Retinal pigment epithelial cell (primary cell): ENCODE data around the gene TPST2.

Experiments used
- DNase-seq: peaks from one replicate; pipeline ENCODE4 v3.0.0-alpha.2; 2010; ENCODE audit warnings: low read depth
- H3K4me3 ChIP-seq: 2 replicates; pipeline ENCODE4 v1.5.1; 2011; ENCODE audit warnings: mild to moderate bottlenecking, low read length, control low read depth, moderate library complexity
- TF ChIP-seq, protein P1 (sequence below): conservative IDR thresholded peaks from 2 replicates; pipeline ENCODE4 v1.5.1; 2011; ENCODE audit warnings: low read depth, low read length, control low read depth, inconsistent platforms

Gene TPST2

DNA sequence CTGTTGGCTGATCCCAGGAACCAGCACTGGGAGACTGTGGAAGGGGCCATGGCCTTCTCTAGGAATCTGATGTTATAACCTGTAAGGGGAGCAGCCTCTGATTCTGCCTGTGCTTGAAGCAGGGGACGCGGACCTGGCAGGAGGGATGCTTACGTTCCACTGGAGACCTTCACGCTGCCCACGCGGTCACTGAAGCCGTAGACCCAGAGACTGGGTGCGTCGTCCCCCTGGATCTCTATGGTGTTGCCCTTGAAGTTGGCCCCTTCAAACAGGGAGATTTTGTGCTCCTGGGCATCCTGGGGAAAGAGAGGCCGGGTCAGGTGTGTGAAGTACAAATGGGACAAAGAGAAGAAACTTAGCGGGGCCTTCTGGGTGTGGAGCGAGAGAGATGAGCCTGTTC is 11.8 kb upstream of the TPST2 start:
- no peak for DNase-seq
- TF ChIP-seq, protein P1, sequence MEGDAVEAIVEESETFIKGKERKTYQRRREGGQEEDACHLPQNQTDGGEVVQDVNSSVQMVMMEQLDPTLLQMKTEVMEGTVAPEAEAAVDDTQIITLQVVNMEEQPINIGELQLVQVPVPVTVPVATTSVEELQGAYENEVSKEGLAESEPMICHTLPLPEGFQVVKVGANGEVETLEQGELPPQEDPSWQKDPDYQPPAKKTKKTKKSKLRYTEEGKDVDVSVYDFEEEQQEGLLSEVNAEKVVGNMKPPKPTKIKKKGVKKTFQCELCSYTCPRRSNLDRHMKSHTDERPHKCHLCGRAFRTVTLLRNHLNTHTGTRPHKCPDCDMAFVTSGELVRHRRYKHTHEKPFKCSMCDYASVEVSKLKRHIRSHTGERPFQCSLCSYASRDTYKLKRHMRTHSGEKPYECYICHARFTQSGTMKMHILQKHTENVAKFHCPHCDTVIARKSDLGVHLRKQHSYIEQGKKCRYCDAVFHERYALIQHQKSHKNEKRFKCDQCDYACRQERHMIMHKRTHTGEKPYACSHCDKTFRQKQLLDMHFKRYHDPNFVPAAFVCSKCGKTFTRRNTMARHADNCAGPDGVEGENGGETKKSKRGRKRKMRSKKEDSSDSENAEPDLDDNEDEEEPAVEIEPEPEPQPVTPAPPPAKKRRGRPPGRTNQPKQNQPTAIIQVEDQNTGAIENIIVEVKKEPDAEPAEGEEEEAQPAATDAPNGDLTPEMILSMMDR: no peak

DNA sequence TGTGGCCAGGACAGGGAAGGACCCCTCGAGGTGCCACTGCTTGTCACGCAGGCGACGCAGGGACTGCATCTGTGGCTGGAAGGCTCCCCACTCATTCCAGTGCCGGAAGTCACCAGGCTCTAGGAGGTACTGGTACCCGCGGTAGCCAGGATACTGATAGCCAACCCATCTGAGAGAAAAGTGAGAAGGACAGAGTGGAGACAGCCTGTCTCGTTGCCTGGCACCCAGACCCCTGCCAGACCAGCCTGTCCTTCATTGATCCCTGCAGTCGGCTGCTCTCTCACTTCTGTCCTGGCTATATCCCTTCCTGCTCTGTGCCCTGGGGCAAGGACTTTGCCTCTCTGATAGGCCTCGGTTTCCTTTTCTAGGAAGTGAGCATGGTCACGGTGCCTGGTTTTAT is 9.6 kb upstream of the TPST2 start:
- no peak for DNase-seq
- H3K4me3 ChIP-seq: no peak overlapping the region
- TF ChIP-seq, protein P1: no peak

More for the DNA sequence above, 11.8 kb upstream of the TPST2 start:
- H3K4me3 ChIP-seq: no peak overlapping the region

- TF ChIP-seq, protein P1: no peak
- H3K4me3 ChIP-seq: no peak overlapping the region
- DNase-seq: no peak
Observed at GRCh38 chr22:26597480-26597879, 7.5 kb upstream of the TPST2 start.

DNA sequence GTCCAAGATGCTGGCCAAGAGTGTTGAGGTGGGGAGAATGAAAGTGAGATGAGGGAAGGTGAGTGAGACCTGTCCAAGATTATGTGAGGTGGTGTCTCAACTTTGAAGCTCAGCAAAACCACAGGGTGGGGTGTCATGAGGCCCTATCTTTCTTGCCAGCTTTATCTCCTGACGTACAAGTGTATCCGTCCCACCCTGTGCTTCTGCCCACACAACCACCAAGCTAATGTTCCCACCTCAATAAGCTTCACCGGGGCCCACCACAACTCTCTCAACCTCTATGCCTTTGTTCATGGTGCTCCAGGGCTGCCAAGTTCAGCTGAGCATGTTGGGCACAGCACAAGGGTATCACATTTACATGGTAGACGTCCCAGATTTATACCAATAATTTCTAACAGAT is 7.1 kb upstream of the TPST2 start:
- H3K4me3 ChIP-seq: no peak overlapping the region
- TF ChIP-seq, protein P1: no peak
- DNase-seq: no peak

- DNase-seq: no peak
- TF ChIP-seq, protein P1: no peak
- H3K4me3 ChIP-seq: no peak overlapping the region
Observed at GRCh38 chr22:26593763-26594162, 3.8 kb upstream of the TPST2 start.

DNA sequence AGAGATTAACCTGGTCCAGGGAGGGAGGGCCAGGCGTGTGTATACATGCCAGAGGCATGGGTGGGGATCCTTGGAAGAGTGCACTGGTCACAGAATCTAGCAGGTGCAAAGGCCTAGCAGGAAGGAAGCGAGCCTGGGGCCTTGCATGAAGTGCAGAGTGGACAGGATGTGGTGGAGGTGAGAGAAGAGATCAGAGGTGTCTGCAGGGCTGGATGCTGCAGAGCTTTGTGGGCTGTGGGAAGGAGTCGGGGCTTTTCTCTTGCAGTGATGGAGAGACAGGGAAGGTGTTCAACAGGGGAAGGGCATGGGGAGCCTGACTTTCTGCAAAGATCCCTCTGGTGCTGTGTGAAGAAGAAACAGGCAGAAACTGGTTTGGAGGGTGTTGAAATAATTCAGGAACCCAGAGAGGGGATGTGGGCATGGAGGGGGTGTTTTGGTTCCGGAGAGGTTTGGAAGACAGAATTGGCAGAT is 2.5 kb upstream of the TPST2 start:
- no peak overlapping the region for H3K4me3 ChIP-seq
- TF ChIP-seq, protein P1: no peak
- no peak for DNase-seq

DNA sequence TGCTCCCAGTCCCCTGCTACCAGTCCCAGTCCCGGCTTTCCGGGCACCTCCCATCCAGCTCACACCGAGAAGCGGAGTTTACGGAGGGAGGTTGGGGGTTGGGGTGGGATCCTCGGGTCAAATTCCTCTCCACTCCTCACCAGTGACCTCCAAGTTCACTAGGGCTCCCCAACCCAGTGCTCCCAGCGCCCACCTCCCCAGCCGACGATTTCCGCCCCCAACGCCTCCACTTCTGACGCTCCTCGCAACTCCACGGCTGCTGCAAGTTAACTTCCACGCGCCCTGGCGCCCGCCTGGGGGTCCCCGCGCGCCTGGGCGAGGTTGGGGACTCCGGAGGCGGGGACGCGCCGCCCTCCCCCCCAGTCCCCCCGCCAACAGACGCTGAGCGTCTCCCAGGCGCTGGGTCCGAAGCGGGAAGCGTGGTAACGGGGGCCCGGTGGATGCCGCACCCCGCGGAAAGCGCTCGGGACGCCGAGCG is 526 bp downstream of the TPST2 start:
- DNase-seq: no peak
- H3K4me3 ChIP-seq: peak overlapping the region; percentile 77
- TF ChIP-seq, protein P1: no peak
